KMS-11 (cell line): Measurements from ENCODE around the gene CYB561A3.

Experiments used
- H2AFZ ChIP-seq: fragments of 200-600 bp; sonication (generic); 2 replicates; pipeline ENCODE4 v1.6.1; 2016; ENCODE audit warnings: antibody characterized with exemption, mixed run types, low read depth
- H3K27ac ChIP-seq: fragments of 200-600 bp; sonication (generic); 2 replicates; pipeline ENCODE4 v1.6.1; 2016; ENCODE audit warnings: mild to moderate bottlenecking, mixed run types
- H3K27me3 ChIP-seq: fragments of 200-600 bp; sonication (generic); 2 replicates; pipeline ENCODE4 v1.6.1; 2017; ENCODE audit warnings: mild to moderate bottlenecking, low read depth, mixed run types, moderate library complexity; ENCODE audit not compliant: insufficient read depth
- H3K36me3 ChIP-seq: fragments of 200-600 bp; sonication (generic); 2 replicates; pipeline ENCODE4 v1.6.1; 2017; ENCODE audit warnings: mild to moderate bottlenecking, mixed run types; ENCODE audit not compliant: insufficient read depth
- H3K4me1 ChIP-seq: fragments of 200-600 bp; sonication (generic); 2 replicates; pipeline ENCODE4 v1.6.1; 2016; ENCODE audit warnings: mild to moderate bottlenecking, low read depth, mixed run types; ENCODE audit not compliant: poor library complexity, severe bottlenecking
- H3K4me2 ChIP-seq: fragments of 200-600 bp; sonication (generic); 2 replicates; pipeline ENCODE4 v1.7.0; 2016; ENCODE audit warnings: mild to moderate bottlenecking, mixed run types
- H3K4me3 ChIP-seq: fragments of 200-600 bp; sonication (generic); IDR thresholded peaks from 2 replicates; pipeline ENCODE4 v1.6.1; 2017; ENCODE audit warnings: low read depth, low read length, mixed read lengths; ENCODE audit not compliant: insufficient read depth
- H3K79me2 ChIP-seq: fragments of 200-600 bp; sonication (generic); 2 replicates; pipeline ENCODE4 v1.6.1; 2016; ENCODE audit warnings: low read depth, mixed run types; ENCODE audit not compliant: insufficient read depth
- H3K9ac ChIP-seq: fragments of 200-600 bp; sonication (generic); 2 replicates; pipeline ENCODE4 v1.6.1; 2016; ENCODE audit warnings: mild to moderate bottlenecking, mixed run types
- H4K20me1 ChIP-seq: fragments of 200-600 bp; sonication (generic); 2 replicates; pipeline ENCODE4 v1.6.1; 2016; ENCODE audit warnings: mild to moderate bottlenecking, mixed run types; ENCODE audit not compliant: insufficient read depth
- TF ChIP-seq, protein P1 (sequence below): fragments of 200-600 bp; sonication (generic); conservative IDR thresholded peaks from 2 replicates; pipeline ENCODE4 v1.6.1; 2017; ENCODE audit warnings: low read depth, mild to moderate bottlenecking, antibody characterized with exemption, low read length, moderate library complexity, mixed read lengths

Gene CYB561A3

DNA sequence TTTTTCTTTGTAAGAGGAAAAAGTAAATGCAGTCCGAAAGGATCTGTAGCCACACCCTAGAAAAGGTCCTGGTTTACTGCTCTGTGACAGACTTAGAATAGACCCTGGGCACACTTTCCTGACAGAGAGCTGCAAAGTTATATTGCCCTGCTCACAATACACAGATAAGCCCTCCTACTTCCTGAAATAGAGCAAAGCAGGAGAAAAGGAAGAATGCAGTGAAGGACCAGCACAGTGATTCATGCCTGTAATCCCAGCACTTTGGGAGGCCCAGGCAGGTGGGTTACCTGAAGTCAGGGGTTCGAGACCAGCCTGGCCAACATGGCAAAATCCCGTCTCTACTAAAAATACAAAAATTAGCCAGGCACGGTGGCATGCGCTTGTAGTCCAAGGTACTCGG lies 2.2 kb downstream of the CYB561A3 start:
- Histone ChIP-seq H3K4me1 (peaks cover 36% of the 10 kb centered on the region), H3K27me3 (no peaks in the 10 kb centered on the region), H3K9ac (no peak overlapping the region), H3K4me3 (no peak overlapping the region), H2AFZ (no peak overlapping the region), H3K27ac (no peak overlapping the region), H4K20me1 (no peaks in the 10 kb centered on the region), H3K79me2 (peaks cover 46% of the 10 kb centered on the region), H3K4me2 (peak overlapping the region; percentile 85; the same call in 1 of the 2 replicates), H3K36me3 (peaks cover 2% of the 10 kb centered on the region; the same call in 1 of the 2 replicates)
- TF ChIP-seq, protein P1, sequence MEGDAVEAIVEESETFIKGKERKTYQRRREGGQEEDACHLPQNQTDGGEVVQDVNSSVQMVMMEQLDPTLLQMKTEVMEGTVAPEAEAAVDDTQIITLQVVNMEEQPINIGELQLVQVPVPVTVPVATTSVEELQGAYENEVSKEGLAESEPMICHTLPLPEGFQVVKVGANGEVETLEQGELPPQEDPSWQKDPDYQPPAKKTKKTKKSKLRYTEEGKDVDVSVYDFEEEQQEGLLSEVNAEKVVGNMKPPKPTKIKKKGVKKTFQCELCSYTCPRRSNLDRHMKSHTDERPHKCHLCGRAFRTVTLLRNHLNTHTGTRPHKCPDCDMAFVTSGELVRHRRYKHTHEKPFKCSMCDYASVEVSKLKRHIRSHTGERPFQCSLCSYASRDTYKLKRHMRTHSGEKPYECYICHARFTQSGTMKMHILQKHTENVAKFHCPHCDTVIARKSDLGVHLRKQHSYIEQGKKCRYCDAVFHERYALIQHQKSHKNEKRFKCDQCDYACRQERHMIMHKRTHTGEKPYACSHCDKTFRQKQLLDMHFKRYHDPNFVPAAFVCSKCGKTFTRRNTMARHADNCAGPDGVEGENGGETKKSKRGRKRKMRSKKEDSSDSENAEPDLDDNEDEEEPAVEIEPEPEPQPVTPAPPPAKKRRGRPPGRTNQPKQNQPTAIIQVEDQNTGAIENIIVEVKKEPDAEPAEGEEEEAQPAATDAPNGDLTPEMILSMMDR = no peak

DNA sequence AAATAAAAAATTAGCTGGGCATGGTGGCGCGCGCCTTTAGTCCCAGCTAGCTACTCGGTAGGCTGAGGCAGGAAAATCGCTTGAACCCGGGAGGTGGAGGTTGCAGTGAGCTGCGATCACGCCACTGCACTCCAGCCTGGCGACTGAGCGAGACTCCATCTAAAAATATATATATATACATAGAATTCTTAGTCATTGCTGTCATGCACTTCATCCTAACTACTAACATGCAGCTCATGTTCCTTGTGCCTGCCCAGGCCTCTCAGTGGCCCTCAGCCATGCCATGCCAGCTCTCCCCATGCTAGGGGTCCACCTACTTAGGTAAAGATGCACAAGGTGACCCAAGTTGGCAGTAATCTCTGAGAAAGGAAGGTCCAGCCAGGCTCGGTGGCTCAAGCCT lies 3.1 kb downstream of the CYB561A3 start:
- no peak overlapping the region for H3K4me2 ChIP-seq
- H3K36me3 ChIP-seq = no peaks in the 10 kb centered on the region
- TF ChIP-seq, protein P1 = no peak
- no peak overlapping the region for H2AFZ ChIP-seq
- H3K9ac ChIP-seq = no peak overlapping the region
- no peak overlapping the region for H3K27ac ChIP-seq
- no peaks in the 10 kb centered on the region for H4K20me1 ChIP-seq
- H3K27me3 ChIP-seq = no peaks in the 10 kb centered on the region
- no peak overlapping the region for H3K4me3 ChIP-seq
- H3K4me1 ChIP-seq = peaks cover 28% of the 10 kb centered on the region
- H3K79me2 ChIP-seq = peaks cover 37% of the 10 kb centered on the region

DNA sequence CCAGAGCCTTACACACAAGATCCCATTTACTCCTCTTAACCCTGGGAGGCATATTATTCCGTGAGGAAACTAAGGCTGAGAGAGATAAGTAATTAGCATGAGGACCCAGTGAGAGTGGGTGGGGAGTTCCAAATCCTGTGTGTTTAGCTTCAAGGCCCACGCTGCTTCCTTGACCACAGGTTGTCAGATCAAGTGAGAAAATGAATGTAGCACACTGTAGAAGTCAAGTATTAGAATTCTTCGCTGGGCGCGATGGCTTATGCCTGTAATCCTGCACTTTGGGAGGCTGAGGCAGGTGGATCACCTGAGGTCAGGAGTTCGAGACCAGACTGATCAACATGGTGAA lies 3.8 kb downstream of the CYB561A3 start:
- Histone ChIP-seq H3K27ac (no peak overlapping the region), H3K36me3 (no peaks in the 10 kb centered on the region), H3K9ac (no peak overlapping the region), H3K79me2 (peaks cover 30% of the 10 kb centered on the region), H2AFZ (no peak overlapping the region), H3K4me2 (no peak overlapping the region), H3K27me3 (no peaks in the 10 kb centered on the region), H3K4me3 (no peak overlapping the region), H4K20me1 (no peaks in the 10 kb centered on the region), H3K4me1 (peaks cover 22% of the 10 kb centered on the region)
- TF ChIP-seq, protein P1 = no peak

DNA sequence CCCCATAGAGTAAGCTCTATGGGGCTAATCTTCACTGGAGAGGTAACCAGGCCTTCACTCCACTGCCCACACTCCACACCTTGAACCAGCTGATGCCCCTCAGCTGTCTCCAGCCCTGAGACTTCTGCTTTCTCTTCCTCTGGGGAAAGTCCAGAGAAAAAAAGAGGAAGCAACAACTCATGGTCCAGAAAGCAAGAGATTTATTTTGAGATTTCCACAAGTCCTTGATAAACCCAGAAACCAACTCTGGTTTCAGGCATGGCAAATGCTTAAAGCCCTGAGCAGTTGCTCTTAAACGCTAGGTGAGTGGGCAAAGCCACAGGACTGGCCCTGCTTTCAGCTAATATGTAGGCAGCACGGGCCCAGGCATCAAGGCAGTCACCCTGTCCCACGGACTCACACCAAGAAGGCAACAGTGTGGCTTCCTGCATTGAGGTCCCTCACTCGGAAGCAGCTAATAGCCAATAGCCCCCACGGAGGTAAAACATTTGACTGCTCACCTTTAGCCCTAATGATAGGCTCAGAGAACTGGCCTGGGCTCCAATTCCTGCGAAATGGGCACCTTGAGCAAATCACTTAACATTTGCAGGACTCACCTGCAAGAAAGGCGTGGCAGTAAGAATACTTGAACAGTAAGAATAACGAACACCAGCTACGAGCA lies 4.3 kb downstream of the CYB561A3 start:
- Histone ChIP-seq H4K20me1 (no peaks in the 10 kb centered on the region), H3K4me2 (no peak overlapping the region), H3K79me2 (peaks cover 25% of the 10 kb centered on the region), H3K27me3 (no peaks in the 10 kb centered on the region), H3K36me3 (no peaks in the 10 kb centered on the region), H2AFZ (no peak overlapping the region), H3K9ac (no peak overlapping the region), H3K4me3 (no peak overlapping the region), H3K27ac (no peak overlapping the region), H3K4me1 (peaks cover 22% of the 10 kb centered on the region)
- TF ChIP-seq, protein P1 = no peak
